B cell (primary cell): ENCODE results near the gene CAMK2A.

Source experiments
- CTCF ChIP-seq: fragments of 200-600 bp; IDR thresholded peaks from one replicate; pipeline ENCODE4 v1.8.0; 2022; ENCODE audit warnings: antibody characterized with exemption, mild to moderate bottlenecking
- EZH2 ChIP-seq: IDR thresholded peaks from 2 replicates; pipeline ENCODE4 v1.6.1; 2012; ENCODE audit warnings: borderline replicate concordance, low read depth, mild to moderate bottlenecking, moderate library complexity, low read length; ENCODE audit not compliant: insufficient read depth, poor library complexity, severe bottlenecking

GRCh38 chr5:150320044-150320613, 30.6 kb upstream of the CAMK2A start:
- TF ChIP-seq CTCF (no peak), EZH2 (no peak)
